Endothelial cell of umbilical vein (primary cell): ENCODE measurements around the gene ZNF22. TPM values are rescaled to one million over a fixed set of nuclear protein-coding genes. Genes with fewer than 3 reads are reported as not detected.

Experiments
- BruUV-seq: library from RNA; stranded (reverse); fragments of 400-500 nt; replicated peaks from 2 replicates; lab custom pipeline; 2021; lab: Mats Ljungman, UMichigan
- CTCF ChIA-PET: fragments of 300-600, 350-600 bp; sonication (Branson Sonifier 250); formaldehyde crosslinking; loops from one replicate; lab custom pipeline; 2021; ENCODE audit warnings: antibody characterized with exemption, inconsistent platforms; lab: Charles Lee
- POLR2A ChIA-PET: fragments of 300-600, 350-600 bp; sonication (Branson Sonifier 250); formaldehyde crosslinking; loops from one replicate; lab custom pipeline; 2021; ENCODE audit warnings: antibody characterized with exemption, inconsistent platforms; lab: Charles Lee
- DNase-seq: peaks from one replicate; pipeline ENCODE4 v3.0.0-alpha.2; 2011; ENCODE audit warnings: low read depth, low spot score
- FAIRE-seq: peaks from 2 replicates; lab custom pipeline; 2011; peaks lifted over from hg19 to GRCh38; lab: Jason Lieb, UNC
- H2AFZ ChIP-seq: 2 replicates; pipeline ENCODE4 v1.6.0; 2012; ENCODE audit warnings: low read depth, low read length, control low read depth, inconsistent platforms
- H3K27ac ChIP-seq: 2 replicates; pipeline ENCODE4 v1.5.1; 2011; ENCODE audit warnings: low read depth, mild to moderate bottlenecking, control low read depth, low read length, moderate library complexity; ENCODE audit not compliant: insufficient read depth
- H3K27me3 ChIP-seq, 2 experiments: 2 replicates each; pipeline versions ENCODE4 v1.6.0 to v1.6.1; 2011; ENCODE audit warnings: low read length in 2 of 2, mixed read lengths in 1 of 2; ENCODE audit not compliant: control insufficient read depth in 2 of 2, insufficient read depth in 2 of 2
- H3K36me3 ChIP-seq, 2 experiments: 2 replicates in 1 of 2; 3 replicates in 1 of 2; pipeline ENCODE4 v1.5.1; 2011; ENCODE audit warnings: low read length in 2 of 2, mild to moderate bottlenecking in 1 of 2, moderate library complexity in 1 of 2; ENCODE audit not compliant: control insufficient read depth in 2 of 2, insufficient read depth in 2 of 2; ENCODE audit errors: extremely low read depth in 1 of 2
- H3K4me1 ChIP-seq: 3 replicates; pipeline ENCODE4 v1.5.1; 2011; ENCODE audit warnings: mild to moderate bottlenecking, low read length; ENCODE audit not compliant: control insufficient read depth, insufficient read depth; ENCODE audit errors: extremely low read depth
- H3K4me2 ChIP-seq: 2 replicates; pipeline ENCODE4 v1.6.1; 2011; ENCODE audit warnings: low read length, control low read depth, mixed read lengths; ENCODE audit not compliant: insufficient read depth
- H3K4me3 ChIP-seq, 3 experiments: fragments of 200-600 bp in 1 of 3; sonication (generic), shearing (Covaris generic) in 1 of 3; replicated peaks in 1 of 3; 2 replicates each; pipeline ENCODE4 v1.5.1; 2011 to 2016; ENCODE audit warnings: control low read depth in 3 of 3, low read length in 3 of 3, mild to moderate bottlenecking in 2 of 3, inconsistent platforms in 1 of 3, low read depth in 1 of 3, moderate library complexity in 1 of 3; ENCODE audit not compliant: insufficient read depth in 1 of 3
- H3K79me2 ChIP-seq: 2 replicates; pipeline ENCODE4 v1.6.0; 2012; ENCODE audit warnings: low read length, inconsistent platforms; ENCODE audit not compliant: control insufficient read depth, insufficient read depth
- H3K9ac ChIP-seq: replicated peaks from 2 replicates; pipeline ENCODE3; 2011; ENCODE audit warnings: low read length, control low read depth; ENCODE audit not compliant: insufficient read depth; ENCODE audit errors: extremely low read depth
- H3K9me1 ChIP-seq: replicated peaks from 3 replicates; pipeline ENCODE4 v1.6.0; 2011; ENCODE audit warnings: mild to moderate bottlenecking, low read length; ENCODE audit not compliant: control insufficient read depth, insufficient read depth; ENCODE audit errors: extremely low read depth
- H3K9me3 ChIP-seq: replicated peaks from 2 replicates; pipeline ENCODE4 v1.5.1; 2012; ENCODE audit warnings: low read length, inconsistent platforms; ENCODE audit not compliant: control insufficient read depth, insufficient read depth
- H4K20me1 ChIP-seq: replicated peaks from 2 replicates; pipeline ENCODE3; 2011; ENCODE audit warnings: mild to moderate bottlenecking, low read length; ENCODE audit not compliant: control insufficient read depth, insufficient read depth; ENCODE audit errors: extremely low read depth
- EZH2 ChIP-seq: IDR thresholded peaks from 2 replicates; pipeline ENCODE4 v1.6.1; 2012; ENCODE audit warnings: borderline replicate concordance, low read depth, mild to moderate bottlenecking, moderate library complexity, low read length, inconsistent platforms; ENCODE audit not compliant: severe bottlenecking
- FOS ChIP-seq: IDR thresholded peaks from 2 replicates; pipeline ENCODE4 v1.6.1; 2011; ENCODE audit warnings: mild to moderate bottlenecking, low read length, moderate library complexity, borderline replicate concordance; ENCODE audit not compliant: insufficient read depth
- GATA2 ChIP-seq: IDR thresholded peaks from 2 replicates; pipeline ENCODE4 v1.7.0; 2011; ENCODE audit warnings: low read depth, mild to moderate bottlenecking, moderate library complexity, mixed read lengths, low read length; ENCODE audit not compliant: insufficient read length, insufficient read depth
- JUN ChIP-seq: IDR thresholded peaks from 2 replicates; pipeline ENCODE4 v1.6.1; 2011; ENCODE audit warnings: borderline replicate concordance, low read depth; ENCODE audit not compliant: insufficient read length, insufficient read depth
- MYC ChIP-seq: IDR thresholded peaks from one replicate; pipeline ENCODE4 v1.6.1; 2011; ENCODE audit warnings: mild to moderate bottlenecking, low read depth, low read length
- POLR2A ChIP-seq: IDR thresholded peaks from 2 replicates; pipeline ENCODE4 v1.6.1; 2012; ENCODE audit warnings: low read depth, mild to moderate bottlenecking, control low read depth, low read length
- POLR2AphosphoS5 ChIP-seq: IDR thresholded peaks from 2 replicates; pipeline ENCODE4 v1.6.1; 2012; ENCODE audit warnings: low read depth, mild to moderate bottlenecking, control low read depth, low read length, moderate library complexity; ENCODE audit not compliant: insufficient read depth
- dilution Hi-C: fragments of 300-500 bp; cut with MboI; formaldehyde crosslinking; loops from one replicate; pipeline ENCODE4 v1.15.0; 2019; ENCODE audit warnings: low sequenced_read_pairs; ENCODE audit not compliant: extremely low pct_ligation_motif_present
- intact Hi-C: fragments of 100-400 bp; cut with micrococcal nuclease; formaldehyde crosslinking; loops from one replicate; pipeline ENCODE4 v1.10.0; 2022
- polyA plus RNA-seq, 4 experiments: library from polyadenylated mRNA; depleted of rRNA in 3 of 4; stranded (reverse) in 3 of 4; unstranded in 1 of 4; fragments of >200 nt; gene quantifications; 2 replicates each; pipeline versions ENCODE4 v1.2.1 to v1.2.3, GENCODE V29; 2011 to 2012; ENCODE audit warnings: missing spikeins in 1 of 4
- total RNA-seq: library from RNA; stranded (reverse); gene quantifications from 2 replicates; pipeline ENCODE4 v1.2.3, GENCODE V29; 2021
- TF ChIP-seq, protein P1 (sequence below), 2 donors: IDR thresholded peaks; 1 replicate in 1 of 2; 2 replicates in 1 of 2; pipeline ENCODE4 v1.5.1; 2011; ENCODE audit warnings: low read length in 2 of 2, mild to moderate bottlenecking in 2 of 2, moderate library complexity in 2 of 2, control low read depth in 1 of 2, inconsistent platforms in 1 of 2, low read depth in 1 of 2; ENCODE audit not compliant: insufficient read depth in 1 of 2; ENCODE audit errors: extremely low read depth in 1 of 2
- TF ChIP-seq, protein P2 (sequence below): IDR thresholded peaks from 2 replicates; pipeline ENCODE4 v1.6.1; 2011; ENCODE audit not compliant: insufficient read depth, insufficient read length

ZNF22 gene
- total and polyA plus RNA-seq, 2 donors (not counting 3 experiments of a cell fraction or from before 2014, with no cell fraction given) = 21.0 to 48.7 TPM

GRCh38 chr10:45034301-45034700, 33.6 kb downstream of the ZNF22 start:
- Histone ChIP-seq H3K9ac (no peak overlapping the region), H2AFZ (no peak overlapping the region), H3K9me1 (no peaks in the 10 kb centered on the region), H3K36me3 (no peaks in the 10 kb centered on the region), H3K27ac (no peak overlapping the region), H3K4me1 (no peaks in the 10 kb centered on the region), H3K27me3 (peaks cover 1 to 2% of the 10 kb centered on the region in 2 experiments), H3K9me3 (no peaks in the 10 kb centered on the region), H3K4me3 (no peak overlapping the region), H3K4me2 (no peak overlapping the region), H4K20me1 (no peaks in the 10 kb centered on the region), H3K79me2 (no peaks in the 10 kb centered on the region)
- TF ChIP-seq, protein P1, sequence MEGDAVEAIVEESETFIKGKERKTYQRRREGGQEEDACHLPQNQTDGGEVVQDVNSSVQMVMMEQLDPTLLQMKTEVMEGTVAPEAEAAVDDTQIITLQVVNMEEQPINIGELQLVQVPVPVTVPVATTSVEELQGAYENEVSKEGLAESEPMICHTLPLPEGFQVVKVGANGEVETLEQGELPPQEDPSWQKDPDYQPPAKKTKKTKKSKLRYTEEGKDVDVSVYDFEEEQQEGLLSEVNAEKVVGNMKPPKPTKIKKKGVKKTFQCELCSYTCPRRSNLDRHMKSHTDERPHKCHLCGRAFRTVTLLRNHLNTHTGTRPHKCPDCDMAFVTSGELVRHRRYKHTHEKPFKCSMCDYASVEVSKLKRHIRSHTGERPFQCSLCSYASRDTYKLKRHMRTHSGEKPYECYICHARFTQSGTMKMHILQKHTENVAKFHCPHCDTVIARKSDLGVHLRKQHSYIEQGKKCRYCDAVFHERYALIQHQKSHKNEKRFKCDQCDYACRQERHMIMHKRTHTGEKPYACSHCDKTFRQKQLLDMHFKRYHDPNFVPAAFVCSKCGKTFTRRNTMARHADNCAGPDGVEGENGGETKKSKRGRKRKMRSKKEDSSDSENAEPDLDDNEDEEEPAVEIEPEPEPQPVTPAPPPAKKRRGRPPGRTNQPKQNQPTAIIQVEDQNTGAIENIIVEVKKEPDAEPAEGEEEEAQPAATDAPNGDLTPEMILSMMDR (IDR thresholded peaks at IDR 0.05; ENCODE audit: extremely low read depth in 1 of 2, insufficient read depth in 1 of 2, low read depth in 1 of 2, low read length in 2 of 2) = no peak
- intact Hi-C loops = no loop called here
- BruUV-seq = no TSS peak
- dilution Hi-C loops = no loop called here
- DNase-seq (no peak), FAIRE-seq (no peak)
- ChIA-PET POLR2A (no interaction called here), CTCF (interaction anchor here (1.0 kb wide), 1 partner anchor 9 kb away, joined by 3 read pairs; no protein-coding TSS in a partner anchor)

GRCh38 chr10:45035673-45036072, 35.0 kb downstream of the ZNF22 start:
- BruUV-seq = no TSS peak
- no peak for TF ChIP-seq POLR2A
- no peak for TF ChIP-seq FOS
- no peak for TF ChIP-seq POLR2AphosphoS5
- TF ChIP-seq MYC = no peak
- TF ChIP-seq, protein P1 (IDR thresholded peaks at IDR 0.05; ENCODE audit: extremely low read depth in 1 of 2, insufficient read depth in 1 of 2, low read depth in 1 of 2, low read length in 2 of 2) = no peak
- TF ChIP-seq JUN = no peak
- no peak for TF ChIP-seq GATA2
- TF ChIP-seq, protein P2, sequence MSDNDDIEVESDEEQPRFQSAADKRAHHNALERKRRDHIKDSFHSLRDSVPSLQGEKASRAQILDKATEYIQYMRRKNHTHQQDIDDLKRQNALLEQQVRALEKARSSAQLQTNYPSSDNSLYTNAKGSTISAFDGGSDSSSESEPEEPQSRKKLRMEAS = no peak
- no peak for TF ChIP-seq EZH2
- peaks cover 1 to 2% of the 10 kb centered on the region in 2 experiments for H3K27me3 ChIP-seq
- H4K20me1 ChIP-seq = no peaks in the 10 kb centered on the region
- no peak overlapping the region for H3K4me2 ChIP-seq
- ChIA-PET POLR2A (no interaction called here), CTCF (interaction anchor here (1.5 kb wide), 1 partner anchor 20 kb away, joined by 4 read pairs; no protein-coding TSS in a partner anchor)
- DNase-seq (no peak), FAIRE-seq (no peak)
- no peaks in the 10 kb centered on the region for H3K79me2 ChIP-seq
- H3K9ac ChIP-seq = no peak overlapping the region
- H2AFZ ChIP-seq = no peak overlapping the region
- no peaks in the 10 kb centered on the region for H3K36me3 ChIP-seq
- dilution Hi-C loops = no loop called here
- H3K9me3 ChIP-seq = no peaks in the 10 kb centered on the region
- no peaks in the 10 kb centered on the region for H3K4me1 ChIP-seq
- no peak overlapping the region for H3K4me3 ChIP-seq
- no peak overlapping the region for H3K27ac ChIP-seq
- intact Hi-C loops = no loop called here
- no peaks in the 10 kb centered on the region for H3K9me1 ChIP-seq
